HepG2 (cell line): Measurements from ENCODE around the gene OTOG. TPM values are rescaled to one million over a fixed set of nuclear protein-coding genes. Genes with fewer than 3 reads are reported as not detected.

Experiments
- ATAC-seq: fragments of 200-7000 bp; cut with Tn5 transposase; 3 replicates; pipeline ENCODE4 v1.9.1; 2020; ENCODE audit warnings: mild to moderate bottlenecking, moderate library complexity
- BruUV-seq: library from RNA; stranded (reverse); fragments of 400-500 nt; replicated peaks from 2 replicates; lab custom pipeline; 2021; lab: Mats Ljungman, UMichigan
- CTCF ChIA-PET: fragments of 300-600 bp; formaldehyde crosslinking; extraction: SDS; loops from one replicate; lab custom pipeline; 2021; ENCODE audit warnings: low total read pairs, inconsistent platforms, low intra/inter-chr PET ratio; lab: Yijun Ruan, JAX
- POLR2A ChIA-PET: fragments of 350-600 bp; sonication (Branson Sonifier 250); formaldehyde crosslinking; loops from one replicate; lab custom pipeline; 2020; ENCODE audit warnings: antibody characterized with exemption, inconsistent platforms; lab: Yijun Ruan, JAX
- DNase-seq: peaks from one replicate; pipeline ENCODE4 v3.0.0-alpha.2; 2015; ENCODE audit warnings: low spot score
- FAIRE-seq: peaks from 3 replicates; lab custom pipeline; 2011; peaks lifted over from hg19 to GRCh38; lab: Jason Lieb, UNC
- H2AFZ ChIP-seq: one replicate; pipeline ENCODE4 v1.6.1; 2011; ENCODE audit warnings: low read length, inconsistent platforms
- H3K27ac ChIP-seq: fragments of 300-600 bp; 3 replicates; pipeline ENCODE4 v1.8.0; 2011; ENCODE audit warnings: mixed run types, mild to moderate bottlenecking, mixed read lengths, low read length, inconsistent platforms; ENCODE audit not compliant: insufficient read depth; ENCODE audit errors: extremely low read length
- H3K27me3 ChIP-seq, 2 experiments: fragments of 200-600 bp in 1 of 2; 2 replicates in 1 of 2; 3 replicates in 1 of 2; pipeline versions ENCODE4 v1.6.0 to v1.8.0; 2011; ENCODE audit warnings: low read length in 2 of 2, mild to moderate bottlenecking in 2 of 2, moderate library complexity in 2 of 2, inconsistent platforms in 1 of 2; ENCODE audit not compliant: insufficient read depth in 2 of 2, control insufficient read depth in 1 of 2
- H3K36me3 ChIP-seq, 2 experiments: fragments of 200-600 bp in 1 of 2; replicated peaks in 1 of 2; 2 replicates in 1 of 2; 3 replicates in 1 of 2; pipeline versions ENCODE4 v1.5.1 to v1.8.0; 2011; ENCODE audit warnings: low read length in 2 of 2, inconsistent platforms in 1 of 2; ENCODE audit not compliant: insufficient read depth in 2 of 2, control insufficient read depth in 1 of 2
- H3K4me1 ChIP-seq: 2 replicates; pipeline ENCODE4 v1.5.1; 2012; ENCODE audit warnings: low read length, inconsistent platforms; ENCODE audit not compliant: insufficient read depth
- H3K4me2 ChIP-seq: 2 replicates; pipeline ENCODE4 v1.6.0; 2011; ENCODE audit warnings: low read depth, low read length, inconsistent platforms
- H3K4me3 ChIP-seq, 3 experiments: fragments of 200-600 bp in 1 of 3; sonication (generic), shearing (Covaris generic) in 1 of 3; replicated peaks in 1 of 3; 2 replicates each; pipeline ENCODE4 v1.5.1; 2011 to 2016; ENCODE audit warnings: low read length in 3 of 3, inconsistent platforms in 2 of 3, low read depth in 2 of 3, mild to moderate bottlenecking in 2 of 3, control low read depth in 1 of 3, mixed read lengths in 1 of 3; ENCODE audit not compliant: insufficient read depth in 1 of 3
- H3K79me2 ChIP-seq: one replicate; pipeline ENCODE4 v1.6.1; 2011; ENCODE audit warnings: low read length, inconsistent platforms; ENCODE audit not compliant: insufficient read depth
- H3K9ac ChIP-seq: 2 replicates; pipeline ENCODE4 v1.6.0; 2011; ENCODE audit warnings: mild to moderate bottlenecking, low read depth, low read length, inconsistent platforms; ENCODE audit not compliant: insufficient read depth
- H3K9me3 ChIP-seq: 2 replicates; pipeline ENCODE4 v1.5.1; 2012; ENCODE audit warnings: mild to moderate bottlenecking, low read length
- H4K20me1 ChIP-seq: 2 replicates; pipeline ENCODE4 v1.6.0; 2011; ENCODE audit warnings: inconsistent platforms, mild to moderate bottlenecking, low read length, moderate library complexity; ENCODE audit not compliant: insufficient read depth
- CAMTA2 ChIP-seq: sonication (generic); formaldehyde crosslinking; IDR thresholded peaks from 2 replicates; pipeline ENCODE4 v1.4.0; 2020; ENCODE audit warnings: mild to moderate bottlenecking, missing genetic modification reagents, borderline replicate concordance
- CHCHD3 ChIP-seq: sonication (generic); formaldehyde crosslinking; IDR thresholded peaks from 2 replicates; pipeline ENCODE4 v1.8.0; 2022; ENCODE audit warnings: mild to moderate bottlenecking, missing genetic modification reagents, moderate library complexity
- GZF1 ChIP-seq: sonication (generic); formaldehyde crosslinking; IDR thresholded peaks from 2 replicates; pipeline ENCODE4 v1.5.1; 2020; ENCODE audit warnings: mild to moderate bottlenecking, missing genetic modification reagents
- HOXA9 ChIP-seq: sonication (generic); formaldehyde crosslinking; IDR thresholded peaks from 2 replicates; pipeline ENCODE4 v1.8.1; 2022; ENCODE audit warnings: missing genetic modification reagents, mild to moderate bottlenecking, moderate library complexity, borderline replicate concordance
- ISX ChIP-seq: sonication (generic); formaldehyde crosslinking; conservative IDR thresholded peaks from 2 replicates; pipeline ENCODE4 v1.5.0; 2020; ENCODE audit warnings: missing genetic modification reagents
- MAFG ChIP-seq: sonication (generic); formaldehyde crosslinking; IDR thresholded peaks from 2 replicates; pipeline ENCODE4 v1.5.1; 2020; ENCODE audit warnings: mild to moderate bottlenecking, missing genetic modification reagents
- NCOA2 ChIP-seq: sonication (generic); formaldehyde crosslinking; IDR thresholded peaks from 2 replicates; pipeline ENCODE4 v1.8.0; 2022; ENCODE audit warnings: inconsistent platforms
- PHF20 ChIP-seq: sonication (generic); formaldehyde crosslinking; IDR thresholded peaks from 2 replicates; pipeline ENCODE4 v1.5.0; 2020; ENCODE audit warnings: mild to moderate bottlenecking, missing genetic modification reagents
- RELA ChIP-seq: sonication (generic); formaldehyde crosslinking; IDR thresholded peaks from 2 replicates; pipeline ENCODE4 v1.4.0; 2020; ENCODE audit warnings: missing genetic modification reagents
- U2AF1 ChIP-seq: fragments of 200-400 bp; formaldehyde crosslinking; optimal IDR thresholded peaks from 2 replicates; pipeline ENCODE3; 2017; ENCODE audit warnings: mild to moderate bottlenecking, low read depth, low read length
- ZBTB7A ChIP-seq: sonication (generic); formaldehyde crosslinking; IDR thresholded peaks from 2 replicates; pipeline ENCODE4 v1.8.0; 2022; ENCODE audit warnings: mild to moderate bottlenecking, missing genetic modification reagents
- ZNF296 ChIP-seq: sonication (generic); formaldehyde crosslinking; conservative IDR thresholded peaks from 2 replicates; pipeline ENCODE4 v1.5.0; 2020; ENCODE audit warnings: mild to moderate bottlenecking, missing genetic modification reagents
- ZNF407 ChIP-seq: sonication (generic); formaldehyde crosslinking; IDR thresholded peaks from one replicate; pipeline ENCODE4 v1.5.1; 2020; ENCODE audit warnings: mild to moderate bottlenecking, missing genetic modification reagents; ENCODE audit errors: not compliant biosample characterization
- ZNF530 ChIP-seq: sonication (generic); formaldehyde crosslinking; IDR thresholded peaks from 2 replicates; pipeline ENCODE4 v1.5.0; 2020; ENCODE audit warnings: low read depth, mild to moderate bottlenecking, missing genetic modification reagents
- ZNF550 ChIP-seq: sonication (generic); formaldehyde crosslinking; IDR thresholded peaks from 2 replicates; pipeline ENCODE4 v1.4.0; 2020; ENCODE audit warnings: mild to moderate bottlenecking, missing genetic modification reagents, borderline replicate concordance
- WGBS: methylation state at CpG from one replicate; pipeline ENCODE4 v1.1.6; 2017; ENCODE audit warnings: low lambda C conversion rate; 5-methylcytosine and 5-hydroxymethylcytosine counted together
- in situ Hi-C: cut with HindIII; loops from 2 replicates; pipeline ENCODE4 v1.10.0; 2017; ENCODE audit warnings: low pct_unique_long_range_greater_than_20kb; ENCODE audit not compliant: extremely low pct_ligation_motif_present
- intact Hi-C: fragments of 100-400 bp; cut with micrococcal nuclease; formaldehyde crosslinking; loops from one replicate; pipeline ENCODE4 v1.10.0; 2022; ENCODE audit not compliant: unreplicated experiment
- polyA plus RNA-seq, 8 experiments: library from polyadenylated mRNA; depleted of rRNA in 3 of 8; stranded (reverse) in 7 of 8; unstranded in 1 of 8; fragments of >200 nt; fragmentation: Illumina TruSeq in 4 of 8; extraction: Trizol in 4 of 8; gene quantifications; 2 replicates each; pipeline versions ENCODE4 v1.2.1 to v1.2.3, GENCODE V29; 2011 to 2016; ENCODE audit warnings: low read depth in 4 of 8, missing spikeins in 1 of 8, mixed read lengths in 1 of 8; ENCODE audit not compliant: insufficient read depth in 1 of 8
- total RNA-seq, 5 experiments: library from RNA; depleted of rRNA; stranded (reverse); fragments of >200 nt; fragmentation: Illumina TruSeq; extraction: Trizol; gene quantifications; 2 replicates each; pipeline ENCODE4 v1.2.3, GENCODE V29; 2016; ENCODE audit warnings: low read depth in 1 of 5

OTOG gene
- total and polyA plus RNA-seq, 2 of the 13 experiments (the other 11 are each of a cell fraction or from before 2014, with no cell fraction given) = not detected

DNA sequence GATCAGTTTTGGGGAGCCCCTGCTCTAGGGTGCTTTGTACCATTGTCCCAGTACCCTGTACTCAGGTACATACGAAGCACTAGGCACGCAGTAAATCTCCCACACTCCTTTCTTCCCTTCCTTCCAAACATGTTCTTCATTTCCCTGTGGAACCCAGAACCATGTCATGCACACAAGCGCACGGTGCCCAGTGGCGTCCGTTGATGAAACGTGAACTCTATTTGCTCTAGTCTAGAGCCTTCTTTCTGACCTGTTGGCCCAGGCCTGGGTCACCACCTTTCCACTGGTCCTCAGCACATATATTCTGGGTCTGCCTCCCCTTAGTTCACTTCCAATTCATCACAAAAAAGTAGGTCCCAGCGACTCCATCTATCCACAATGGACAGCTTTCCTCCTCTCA, 9.8 kb upstream of the OTOG start (continued):
- TF ChIP-seq ZNF407 (CRISPR knock-in tag) (no peak), PHF20 (CRISPR knock-in tag) (no peak), NCOA2 (CRISPR knock-in tag) (no peak), ZNF530 (CRISPR knock-in tag) (no peak)

DNA sequence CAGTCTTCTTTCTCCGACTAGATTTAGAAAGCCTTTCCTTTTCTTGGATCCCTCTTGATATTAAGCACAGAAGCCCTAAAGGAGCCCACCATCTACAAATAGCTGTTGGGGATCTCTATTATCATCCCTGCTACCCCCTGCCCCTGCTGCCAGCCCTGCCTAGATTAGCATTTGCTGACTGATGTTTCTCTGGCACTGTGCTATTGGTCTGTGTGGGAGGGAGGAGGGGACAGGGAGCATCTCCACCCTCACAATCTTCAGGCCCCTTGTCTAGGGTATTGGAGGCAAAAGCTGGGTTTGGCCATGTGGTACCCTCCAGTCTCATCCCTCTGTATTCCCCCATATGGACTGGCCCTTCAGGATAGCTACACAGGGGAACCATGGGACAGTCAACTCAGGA, 9.0 kb upstream of the OTOG start:
- Histone ChIP-seq H2AFZ (no peak overlapping the region), H3K4me1 (peaks cover 24% of the 10 kb centered on the region), H3K4me2 (no peak overlapping the region), H4K20me1 (no peaks in the 10 kb centered on the region), H3K36me3 (no peaks in the 10 kb centered on the region), H3K9me3 (no peaks in the 10 kb centered on the region), H3K27me3 (peaks cover 0 to 4% of the 10 kb centered on the region in 2 experiments; a peak in 1 of 5 replicates), H3K4me3 (no peak overlapping the region), H3K79me2 (no peaks in the 10 kb centered on the region), H3K27ac (no peak overlapping the region), H3K9ac (no peak overlapping the region)
- WGBS = 63% methylated on average over 1 of the region's 1 CpG
- intact Hi-C loops (no loop called here), in situ Hi-C loops (no loop called here)
- no peak for ATAC-seq
- POLR2A ChIA-PET = no interaction called here
- FAIRE-seq = no peak
- no TSS peak for BruUV-seq
- CTCF ChIA-PET = no interaction called here
- no peak for DNase-seq
- no peak for TF ChIP-seq CHCHD3 (CRISPR knock-in tag)
- no peak for TF ChIP-seq HOXA9
- TF ChIP-seq U2AF1 = no peak
- no peak for TF ChIP-seq ZNF296 (CRISPR knock-in tag)
- no peak for TF ChIP-seq ZNF550 (CRISPR knock-in tag)
- TF ChIP-seq ISX (CRISPR knock-in tag) = no peak
- TF ChIP-seq ZBTB7A (CRISPR knock-in tag) = no peak
- no peak for TF ChIP-seq CAMTA2 (CRISPR knock-in tag)
- no peak for TF ChIP-seq RELA (CRISPR knock-in tag)
- no peak for TF ChIP-seq MAFG (CRISPR knock-in tag)
- TF ChIP-seq GZF1 (CRISPR knock-in tag) = no peak
